SIG-M5 treated with dmso at 0.1 percent for 504 hours (cell line): Measurements from ENCODE around the gene ZNF280D.

ENCODE experiments used
- DNase-seq: peaks from one replicate; lab custom pipeline; 2025; ENCODE audit not compliant: unreplicated experiment; lab: John Stamatoyannopoulos, UW

ZNF280D gene

GRCh38 chr15:56749982-56750381 is 16.7 kb upstream of the ZNF280D start:
- no peak for DNase-seq

- DNase-seq: no peak
These were observed 11.7 kb upstream of the ZNF280D start for GRCh38 chr15:56744701-56745683.

DNA sequence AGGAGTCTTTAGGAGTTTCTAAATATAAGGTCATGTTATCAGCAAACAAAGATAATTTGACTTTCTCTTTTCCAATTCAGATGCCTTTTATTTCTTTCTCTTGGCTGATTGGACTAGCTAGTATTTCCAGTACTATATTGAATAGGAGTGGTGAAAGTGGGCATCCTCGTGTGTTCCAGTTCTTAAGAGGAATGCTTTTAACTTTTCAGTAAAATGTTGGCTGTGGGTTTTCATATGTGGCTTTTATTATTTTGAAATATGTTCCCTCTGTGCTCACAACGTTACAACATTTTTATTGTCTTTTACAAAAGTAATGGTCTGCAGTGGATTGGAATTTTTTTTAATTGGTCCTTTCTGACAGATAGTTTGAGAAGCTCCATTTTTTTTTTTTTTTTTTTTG is 8.2 kb upstream of the ZNF280D start:
- no peak for DNase-seq

- DNase-seq: peak; percentile 22
These were observed 6.8 kb upstream of the ZNF280D start for GRCh38 chr15:56739964-56740640.

DNA sequence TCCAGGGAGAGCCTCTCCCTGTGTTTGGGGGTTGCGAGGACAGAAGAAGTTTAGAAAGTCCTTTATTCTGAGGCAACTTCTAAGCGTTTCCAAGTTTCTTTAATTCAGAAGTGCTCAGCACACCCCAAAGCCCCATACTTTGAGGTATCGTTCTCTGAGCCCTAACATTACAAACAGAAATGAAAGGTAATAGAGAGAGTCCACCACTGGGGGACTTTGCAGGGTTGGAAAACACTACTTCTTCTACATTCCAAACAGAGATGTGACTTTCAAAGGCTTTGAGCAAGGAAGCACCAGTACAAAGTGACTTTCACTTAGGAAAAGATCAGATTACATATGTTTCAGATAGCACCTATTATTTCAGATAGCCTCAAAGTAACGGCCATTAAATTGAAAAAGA is 6.2 kb upstream of the ZNF280D start:
- no peak for DNase-seq

DNA sequence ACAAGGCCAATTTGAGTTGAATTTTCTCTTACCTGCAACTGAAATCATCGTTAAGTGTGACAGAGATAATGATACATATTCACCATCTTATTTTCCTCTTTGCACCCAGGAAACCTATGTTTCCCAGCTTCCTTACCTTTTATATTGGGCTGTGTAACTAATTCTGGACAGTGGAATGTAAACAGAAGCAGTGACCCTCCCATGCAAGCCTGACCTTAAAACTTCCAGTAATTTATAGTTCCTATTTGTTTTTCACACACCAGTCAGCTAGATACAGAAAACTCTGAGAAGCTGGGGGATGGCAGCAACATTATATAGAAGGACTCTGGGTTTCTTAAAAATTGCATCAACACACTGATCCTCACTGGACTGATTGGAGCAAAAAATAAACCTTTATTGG is 4.5 kb upstream of the ZNF280D start:
- no peak for DNase-seq

DNA sequence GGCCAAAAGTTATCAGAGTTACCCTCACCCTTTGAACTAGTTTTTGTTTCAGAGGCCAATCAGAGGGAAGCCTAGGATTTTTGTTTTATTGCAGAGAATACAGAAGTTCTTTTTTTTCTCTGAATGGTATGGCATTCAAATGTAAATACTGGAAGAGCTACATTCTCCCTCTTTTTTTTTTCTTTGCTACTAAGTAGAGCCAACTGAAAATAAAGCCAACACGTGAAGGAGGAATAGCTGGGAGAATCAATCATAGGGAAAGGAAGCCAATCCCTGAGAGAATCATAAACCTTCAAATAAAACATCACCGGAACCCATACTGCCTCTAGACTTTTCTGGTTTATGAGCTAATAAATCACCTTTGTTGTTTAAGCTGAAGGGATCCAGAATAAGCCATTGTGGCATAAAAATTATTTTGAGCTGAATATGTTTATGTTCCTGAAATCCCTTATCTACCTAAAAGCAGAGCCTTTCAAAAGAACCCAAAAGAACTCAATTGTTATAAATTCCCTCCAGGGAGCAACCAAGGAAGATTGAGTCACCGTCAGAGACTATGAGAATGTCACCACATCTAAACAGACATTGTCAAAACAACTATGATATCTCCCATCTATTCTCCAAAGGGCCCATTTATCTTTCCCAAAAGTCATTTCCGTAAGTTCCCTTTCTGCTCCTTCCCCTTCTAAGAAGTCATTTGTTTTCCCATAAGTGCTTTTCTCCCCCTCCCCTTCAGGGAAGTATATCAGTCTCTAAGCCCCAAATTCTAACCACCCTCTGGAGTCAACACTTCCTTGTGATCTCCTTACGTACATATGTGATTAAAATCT is 3.8 kb upstream of the ZNF280D start:
- DNase-seq: no peak

- DNase-seq: no peak
These were observed 3.0 kb upstream of the ZNF280D start for GRCh38 chr15:56736308-56736707.

- DNase-seq: no peak
These were observed 2.3 kb upstream of the ZNF280D start for GRCh38 chr15:56735589-56735988.

DNA sequence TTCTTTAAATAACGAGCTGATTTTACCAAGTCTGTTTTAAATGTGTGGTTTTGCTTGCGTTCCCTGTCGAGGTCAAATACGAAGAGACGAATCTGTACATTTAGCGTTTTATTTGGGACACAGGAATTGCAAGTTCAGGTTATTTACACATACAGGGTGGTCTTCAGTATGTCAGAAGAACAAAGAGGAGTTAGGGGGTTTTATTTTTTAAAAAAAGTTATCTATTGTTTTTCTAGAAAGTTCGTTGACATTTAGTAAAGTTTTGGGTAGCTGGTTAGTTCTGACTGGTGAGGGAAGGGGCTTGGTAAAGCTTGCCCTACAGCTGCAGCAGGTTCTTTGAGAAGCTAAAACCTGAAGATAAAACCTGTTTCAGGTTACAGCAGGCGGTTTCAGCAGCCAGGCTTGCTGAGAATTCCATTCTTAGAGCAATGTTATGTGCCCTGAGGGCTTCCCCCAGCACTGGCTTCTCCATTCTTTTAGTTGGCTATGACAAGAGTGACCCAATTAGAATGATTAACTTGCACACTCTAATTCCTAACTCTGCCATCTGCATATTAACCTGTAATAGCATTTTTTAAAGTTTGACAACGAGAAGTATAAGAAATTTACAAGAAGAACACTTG is 815 bp upstream of the ZNF280D start:
- DNase-seq: no peak

DNA sequence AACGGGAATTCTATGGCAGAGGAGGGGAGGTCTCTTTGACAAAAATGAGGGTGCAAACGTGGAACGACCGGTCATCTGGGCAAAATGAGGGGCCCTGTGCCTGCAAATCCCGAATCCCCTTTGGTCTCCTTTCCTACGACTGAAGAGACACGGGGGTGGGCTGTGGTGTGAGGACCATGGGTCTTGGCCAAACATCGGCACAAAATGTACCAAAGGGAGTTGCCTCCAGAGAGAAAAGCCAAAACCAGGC is 498 bp downstream of the ZNF280D start:
- DNase-seq: no peak

GRCh38 chr15:56732135-56732885 is 999 bp downstream of the ZNF280D start:
- no peak for DNase-seq

DNA sequence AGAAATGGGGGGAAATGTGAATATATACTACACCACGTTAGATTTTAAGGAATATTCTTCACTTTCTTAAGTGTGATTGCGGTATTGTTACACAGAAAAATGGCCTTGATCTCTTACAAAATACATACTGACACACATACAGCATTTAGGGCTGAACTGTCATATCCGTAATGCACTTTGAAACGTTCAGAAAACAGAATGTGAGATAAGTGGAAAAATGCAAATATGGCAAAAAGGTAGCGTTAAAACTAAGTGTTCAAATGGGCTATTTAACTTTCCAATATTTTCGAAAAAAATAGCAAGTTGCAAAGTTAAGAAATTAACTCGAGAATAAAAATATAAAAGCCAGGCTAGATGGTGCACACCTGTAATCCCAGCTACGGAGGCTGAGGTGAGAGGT is 1.8 kb downstream of the ZNF280D start:
- no peak for DNase-seq

GRCh38 chr15:56729561-56729960 is 3.7 kb downstream of the ZNF280D start:
- DNase-seq: no peak

- DNase-seq: no peak
These were observed 7.9 kb downstream of the ZNF280D start for GRCh38 chr15:56725386-56725785.

- DNase-seq: no peak
These were observed 9.1 kb downstream of the ZNF280D start for GRCh38 chr15:56724232-56724631.

DNA sequence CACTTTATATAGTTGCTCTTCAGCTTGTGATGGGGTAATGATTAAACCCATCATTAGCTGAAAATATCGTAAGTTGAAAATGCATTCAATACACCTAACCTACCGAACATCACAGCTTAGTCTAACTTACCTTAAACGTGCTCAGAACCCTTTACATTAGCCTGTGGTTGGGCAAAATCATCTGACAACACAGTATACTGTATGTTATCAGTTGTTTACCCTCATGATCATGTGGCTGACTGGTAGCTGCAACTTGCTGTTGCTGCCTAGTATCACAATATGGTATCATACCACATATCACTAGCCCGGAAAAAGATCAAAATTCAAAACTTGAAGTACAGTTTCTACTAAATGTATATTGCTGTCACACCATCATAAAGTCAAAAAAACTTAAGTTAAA is 9.5 kb downstream of the ZNF280D start:
- DNase-seq: no peak

DNA sequence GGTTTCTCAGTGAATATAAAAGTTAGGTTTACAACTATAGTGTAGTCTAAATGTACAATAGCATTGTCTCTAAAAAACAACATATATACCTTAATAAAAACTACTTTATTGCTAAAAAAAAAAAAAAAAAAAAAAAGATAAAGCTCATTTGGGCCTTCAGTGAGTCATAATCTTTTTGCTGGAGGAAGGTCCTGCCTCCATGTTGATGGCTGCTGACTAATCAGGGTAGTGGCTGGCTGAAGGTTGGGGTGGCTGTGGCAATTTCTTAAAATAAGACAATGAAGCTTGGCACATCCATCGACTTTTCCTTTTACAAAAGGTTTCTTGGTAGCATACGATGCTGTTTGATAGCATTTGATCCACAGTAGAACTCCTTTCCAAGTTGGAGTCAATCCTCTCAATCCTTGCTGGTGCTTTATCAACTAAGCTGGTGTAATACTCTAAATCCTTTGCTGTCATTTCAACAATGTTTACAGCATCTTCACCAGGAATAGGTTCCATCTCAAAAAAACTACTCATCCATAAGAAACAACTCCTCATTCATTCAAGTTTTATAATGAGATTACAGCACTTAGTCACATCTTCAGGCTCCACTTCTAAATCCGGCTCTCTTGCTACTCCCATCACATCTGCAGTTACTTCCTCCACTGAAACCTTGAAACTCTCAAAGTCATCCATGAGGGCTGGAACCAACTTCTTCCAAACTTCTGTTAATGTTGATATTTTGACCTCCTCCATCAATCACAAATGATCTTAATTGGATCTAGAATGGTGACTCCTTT is 13.3 kb downstream of the ZNF280D start:
- no peak for DNase-seq

GRCh38 chr15:56719021-56719612 is 14.2 kb downstream of the ZNF280D start:
- DNase-seq: no peak
